SJSA1 (cell line): ENCODE measurements around the gene FGB. TPM values are rescaled to one million over a fixed set of nuclear protein-coding genes. Genes with fewer than 3 reads are reported as not detected.
A peak's percentile ranks its signal among the peaks of the same experiment; 100 is the strongest.

Experiments used
- DNase-seq, 2 experiments: peaks; one replicate each; pipeline ENCODE4 v3.0.0-alpha.2; 2015 to 2020; ENCODE audit warnings: low spot score in 2 of 2, low read depth in 1 of 2
- H3K27ac ChIP-seq: fragments of 250-450 bp; sonication (Bioruptor Pico); 2 replicates; pipeline ENCODE4 v1.5.1; 2020; ENCODE audit warnings: mild to moderate bottlenecking, moderate library complexity
- H3K27me3 ChIP-seq: fragments of 250-450 bp; sonication (Bioruptor Pico); replicated peaks from 2 replicates; pipeline ENCODE4 v1.5.1; 2020; ENCODE audit warnings: mild to moderate bottlenecking, moderate library complexity
- H3K36me3 ChIP-seq: fragments of 250-450 bp; sonication (Bioruptor Pico); 2 replicates; pipeline ENCODE4 v1.5.1; 2020; ENCODE audit warnings: mild to moderate bottlenecking
- H3K4me1 ChIP-seq: fragments of 250-450 bp; sonication (Bioruptor Pico); replicated peaks from 2 replicates; pipeline ENCODE4 v1.6.1; 2021; ENCODE audit warnings: mild to moderate bottlenecking
- H3K4me3 ChIP-seq: fragments of 250-450 bp; sonication (Bioruptor Pico); 2 replicates; pipeline ENCODE4 v1.5.1; 2020; ENCODE audit warnings: mild to moderate bottlenecking
- H3K9me3 ChIP-seq: fragments of 250-450 bp; sonication (Bioruptor Pico); replicated peaks from 2 replicates; pipeline ENCODE4 v1.5.1; 2020; ENCODE audit warnings: mild to moderate bottlenecking
- total RNA-seq: library from RNA; depleted of rRNA; stranded (reverse); fragments of >200 nt; shearing (Covaris generic); gene quantifications from 2 replicates; pipeline ENCODE4 v1.2.3, GENCODE V29; 2014; rRNA removed

The FGB gene
- total RNA-seq, result not detected in 2 replicates

DNA sequence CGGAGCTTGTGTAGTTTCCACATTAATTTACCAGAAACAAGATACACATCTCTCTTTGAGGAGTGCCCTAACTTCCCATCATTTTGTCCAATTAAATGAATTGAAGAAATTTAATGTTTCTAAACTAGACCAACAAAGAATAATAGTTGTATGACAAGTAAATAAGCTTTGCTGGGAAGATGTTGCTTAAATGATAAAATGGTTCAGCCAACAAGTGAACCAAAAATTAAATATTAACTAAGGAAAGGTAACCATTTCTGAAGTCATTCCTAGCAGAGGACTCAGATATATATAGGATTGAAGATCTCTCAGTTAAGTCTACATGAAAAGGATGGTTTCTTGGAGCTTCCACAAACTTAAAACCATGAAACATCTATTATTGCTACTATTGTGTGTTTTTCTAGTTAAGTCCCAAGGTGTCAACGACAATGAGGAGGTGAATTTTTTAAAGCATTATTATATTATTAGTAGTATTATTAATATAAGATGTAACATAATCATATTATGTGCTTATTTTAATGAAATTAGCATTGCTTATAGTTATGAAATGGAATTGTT lies at the start of gene FGB:
Gene FGB, plus strand, starts transcription at position 315 of the 558 bp plus-strand sequence. Its CDS starts 8 bp downstream, at position 323.
- no peak for DNase-seq
- Histone ChIP-seq H3K27me3 (peaks cover 11% of the 10 kb centered on the region), H3K36me3 (no peaks in the 10 kb centered on the region), H3K4me1 (no peaks in the 10 kb centered on the region), H3K9me3 (no peaks in the 10 kb centered on the region), H3K4me3 (no peak within 1 kb of the TSS), H3K27ac (no peak within 1 kb of the TSS)

DNA sequence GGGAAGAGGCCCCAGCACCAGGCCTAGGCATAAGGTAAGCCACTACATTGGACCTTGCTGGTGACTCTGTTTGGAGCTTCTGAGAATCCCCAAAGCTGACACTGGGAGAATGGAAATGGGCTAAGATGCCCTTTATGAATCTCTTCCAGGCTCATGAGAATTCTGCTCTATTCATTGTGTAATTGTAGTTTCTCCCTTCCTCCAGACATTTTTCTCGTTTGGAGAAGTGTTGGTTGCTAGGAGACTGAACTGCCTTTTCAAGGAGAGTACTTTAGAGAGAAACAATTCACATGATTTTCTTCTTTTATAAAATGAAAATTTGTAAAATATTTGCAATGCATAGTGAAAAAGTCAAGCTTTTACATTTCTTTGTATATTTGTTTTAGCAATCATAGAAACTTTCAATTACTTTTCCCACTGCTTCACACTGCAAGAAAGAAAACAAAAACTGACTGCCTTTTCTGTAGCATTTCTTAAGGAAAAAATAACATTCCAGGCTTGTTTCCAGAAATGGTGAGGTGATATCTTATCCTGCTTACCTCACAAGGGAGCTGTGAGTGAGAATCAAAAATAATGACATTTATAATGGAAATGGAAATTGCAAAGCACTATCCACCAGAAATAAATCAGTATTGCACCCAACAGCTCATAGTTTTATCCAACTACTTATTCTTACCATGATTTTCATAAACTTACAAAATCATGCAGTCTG lies 46.3 kb upstream of the FGB start:
- peaks cover 3% of the 10 kb centered on the region; the same call in 1 of the 2 replicates for H3K27me3 ChIP-seq
- no peak overlapping the region for H3K27ac ChIP-seq
- H3K4me3 ChIP-seq, result no peak overlapping the region
- H3K9me3 ChIP-seq, result no peaks in the 10 kb centered on the region
- H3K36me3 ChIP-seq, result no peaks in the 10 kb centered on the region
- H3K4me1 ChIP-seq, result no peaks in the 10 kb centered on the region
- no peak for DNase-seq

DNA sequence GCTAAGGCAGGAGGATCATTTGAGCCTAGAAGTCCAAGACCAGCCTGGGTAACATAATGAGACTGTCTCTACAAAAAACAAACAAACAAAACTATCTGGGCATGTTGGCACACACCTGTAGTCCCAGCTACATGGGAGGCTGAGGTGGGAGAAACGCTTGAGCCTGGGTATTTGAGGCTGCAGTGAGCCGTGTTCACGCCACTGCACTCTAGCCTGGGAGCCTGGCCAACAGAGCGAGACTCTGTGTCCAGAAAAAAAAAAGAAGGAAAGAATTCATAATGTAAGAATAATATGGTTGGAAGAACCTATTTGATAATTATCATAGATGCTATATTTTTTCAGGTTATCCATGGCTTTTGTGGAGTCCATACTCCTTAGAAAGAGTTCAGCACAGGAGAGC lies 45.2 kb upstream of the FGB start:
- no peaks in the 10 kb centered on the region for H3K9me3 ChIP-seq
- H3K27me3 ChIP-seq, result peaks cover 7% of the 10 kb centered on the region; the same call in 1 of the 2 replicates

DNA sequence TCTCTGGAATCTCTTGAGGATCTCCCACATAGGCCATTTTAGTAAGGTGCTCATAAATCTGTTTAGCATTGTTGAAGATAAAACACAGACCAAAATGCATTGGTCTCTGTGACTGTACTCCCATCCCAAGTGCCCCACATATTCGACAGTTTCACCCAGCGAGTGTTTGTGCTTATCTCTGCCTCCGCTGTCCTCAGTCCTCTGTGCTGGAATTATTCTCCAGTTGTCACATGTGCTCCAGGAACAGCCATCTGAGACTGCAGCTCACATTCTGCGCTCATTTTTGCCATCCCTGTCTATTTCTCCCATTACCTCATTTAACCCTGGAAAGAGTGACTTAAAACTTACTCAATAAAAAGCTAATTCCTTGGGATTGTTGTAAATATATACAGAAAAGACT lies 43.6 kb upstream of the FGB start:
- no peaks in the 10 kb centered on the region for H3K36me3 ChIP-seq

More for the DNA sequence above, 45.2 kb upstream of the FGB start:
- Histone ChIP-seq H3K36me3 (no peaks in the 10 kb centered on the region), H3K4me3 (no peak overlapping the region), H3K4me1 (no peaks in the 10 kb centered on the region), H3K27ac (no peak overlapping the region)
- no peak for DNase-seq

DNA sequence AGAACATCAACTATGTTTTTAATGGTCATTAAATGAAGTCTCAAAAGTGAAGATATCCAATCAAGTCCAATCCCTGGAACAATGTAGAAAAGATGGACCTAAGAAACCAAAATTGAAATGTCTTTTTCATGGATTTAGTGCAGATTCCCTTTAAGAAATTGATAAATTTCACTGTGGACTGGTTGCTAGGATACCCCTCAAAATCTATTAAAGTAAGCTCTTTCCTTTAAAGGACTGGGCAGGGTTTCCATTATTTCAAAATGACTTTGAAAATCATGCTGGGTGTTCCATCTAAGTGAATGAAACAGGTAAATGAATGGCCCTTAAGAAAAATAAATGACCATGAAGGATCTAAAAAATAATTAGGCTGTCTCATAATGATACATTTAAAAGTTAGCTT lies 41.2 kb upstream of the FGB start:
- no peak overlapping the region for H3K4me3 ChIP-seq
- H3K9me3 ChIP-seq, result no peaks in the 10 kb centered on the region
- H3K27me3 ChIP-seq, result peaks cover 7% of the 10 kb centered on the region; the same call in 1 of the 2 replicates
- H3K27ac ChIP-seq, result no peak overlapping the region
- no peaks in the 10 kb centered on the region for H3K36me3 ChIP-seq
- no peaks in the 10 kb centered on the region for H3K4me1 ChIP-seq
- DNase-seq, result no peak

More for the DNA sequence above, 43.6 kb upstream of the FGB start:
- DNase-seq, result no peak
- H3K27ac ChIP-seq, result no peak overlapping the region
- peaks cover 7% of the 10 kb centered on the region; the same call in 1 of the 2 replicates for H3K27me3 ChIP-seq
- no peaks in the 10 kb centered on the region for H3K9me3 ChIP-seq
- H3K4me1 ChIP-seq, result no peaks in the 10 kb centered on the region
- H3K4me3 ChIP-seq, result no peak overlapping the region

DNA sequence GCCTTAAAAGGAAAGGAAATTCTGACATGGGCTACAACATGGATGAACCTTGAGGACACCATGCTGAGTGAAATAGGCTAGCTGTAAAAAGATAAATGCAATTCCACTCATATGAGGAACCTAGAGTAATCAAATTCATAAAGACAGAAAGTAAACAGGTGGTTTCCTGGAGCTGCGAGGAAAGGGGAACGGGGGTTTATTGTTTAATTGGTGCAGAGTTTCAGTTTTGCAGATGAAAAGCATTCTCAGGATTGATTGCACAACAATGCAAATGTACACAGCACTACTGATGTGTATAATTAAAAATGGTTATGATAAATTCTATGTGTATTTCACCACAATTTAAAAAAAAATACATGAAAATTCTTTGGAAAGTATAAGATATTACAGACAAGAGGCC lies 36.7 kb upstream of the FGB start:
- no peaks in the 10 kb centered on the region for H3K36me3 ChIP-seq
- no peak overlapping the region for H3K4me3 ChIP-seq
- H3K9me3 ChIP-seq, result no peaks in the 10 kb centered on the region
- H3K27me3 ChIP-seq, result peaks cover 4% of the 10 kb centered on the region; the same call in 1 of the 2 replicates
- no peak overlapping the region for H3K27ac ChIP-seq
- DNase-seq, result no peak
- no peaks in the 10 kb centered on the region for H3K4me1 ChIP-seq

DNA sequence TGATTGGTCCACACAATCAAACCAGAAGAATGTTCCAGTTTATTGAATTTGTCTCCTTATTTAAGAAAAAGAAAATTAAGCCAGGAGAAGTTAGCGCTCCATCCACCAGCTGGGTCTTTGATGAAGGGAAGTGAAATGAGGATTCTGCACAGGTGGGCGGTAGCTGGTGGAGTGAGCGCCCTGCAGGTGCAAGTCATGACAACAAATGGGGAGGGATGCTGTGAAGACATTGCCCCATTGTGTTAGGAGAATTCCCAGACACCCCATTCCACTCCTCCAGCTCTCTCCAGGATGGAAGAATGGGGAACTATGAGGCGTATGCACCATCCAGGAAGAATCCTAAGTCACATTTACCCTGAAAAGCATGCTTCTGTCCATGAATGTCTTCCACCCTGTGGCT lies 35.5 kb upstream of the FGB start:
- no peak for DNase-seq
- Histone ChIP-seq H3K36me3 (no peaks in the 10 kb centered on the region), H3K27me3 (no peaks in the 10 kb centered on the region), H3K9me3 (no peaks in the 10 kb centered on the region), H3K4me3 (no peak overlapping the region), H3K27ac (no peak overlapping the region), H3K4me1 (no peaks in the 10 kb centered on the region)

DNA sequence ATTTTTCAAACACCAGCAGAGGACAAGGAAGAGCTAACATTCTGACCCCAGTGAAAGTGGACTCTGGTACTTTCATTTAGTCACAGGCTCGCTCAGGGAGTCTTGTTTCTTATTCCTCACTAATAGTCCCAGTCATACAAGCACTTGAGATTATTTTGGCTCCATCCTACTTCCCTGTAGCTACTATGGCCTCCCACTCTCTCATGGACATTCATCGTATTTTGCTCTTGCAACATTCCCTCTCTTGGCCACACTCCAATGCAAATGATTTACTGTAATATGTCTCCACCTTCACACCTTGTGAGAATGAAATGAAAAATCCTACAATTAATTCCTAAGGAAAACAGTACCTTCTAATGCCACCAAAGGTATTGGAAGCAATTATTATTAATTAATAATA lies 33.9 kb upstream of the FGB start:
- DNase-seq, result no peak
- Histone ChIP-seq H3K27me3 (no peaks in the 10 kb centered on the region), H3K9me3 (no peaks in the 10 kb centered on the region), H3K36me3 (no peaks in the 10 kb centered on the region), H3K4me1 (no peaks in the 10 kb centered on the region), H3K4me3 (no peak overlapping the region), H3K27ac (no peak overlapping the region)

DNA sequence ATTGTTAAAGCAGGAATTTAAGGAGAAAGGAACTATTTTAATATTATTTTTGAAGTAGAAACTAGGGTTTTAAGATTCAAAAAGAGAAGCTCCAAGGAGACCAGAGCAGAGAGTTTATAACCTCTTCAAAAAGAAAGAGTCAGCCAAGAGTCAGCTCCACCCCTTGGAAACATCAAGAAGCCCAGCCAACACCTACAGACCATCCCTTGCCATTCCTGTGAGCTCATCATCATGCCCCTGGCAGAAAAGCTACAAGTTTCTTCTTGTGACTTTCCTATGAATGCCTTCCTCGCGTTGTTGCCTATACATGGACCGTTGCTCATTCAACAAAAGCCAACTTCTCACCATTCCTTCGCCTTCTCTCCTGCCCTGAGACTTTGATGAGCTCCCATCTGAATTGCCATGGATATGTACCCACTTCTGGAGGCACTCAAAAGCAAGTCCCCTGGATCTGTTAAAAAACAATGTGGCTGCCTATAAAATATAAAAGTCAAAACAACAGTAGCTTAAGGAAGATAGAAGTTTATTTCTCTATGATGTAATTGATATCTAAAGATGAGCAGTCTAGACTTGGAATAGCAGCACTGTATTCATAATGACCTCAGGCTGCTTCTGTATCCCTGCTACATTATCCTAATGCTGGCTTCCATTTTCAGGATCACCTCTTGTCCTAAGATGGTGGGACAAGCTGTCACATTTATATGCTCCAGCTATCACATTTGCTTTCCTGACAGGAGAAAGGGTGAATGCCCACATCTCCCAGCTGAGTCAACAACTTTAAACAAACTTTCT lies 32.9 kb upstream of the FGB start:
- no peak overlapping the region for H3K27ac ChIP-seq
- DNase-seq, result no peak
- no peaks in the 10 kb centered on the region for H3K27me3 ChIP-seq
- no peaks in the 10 kb centered on the region for H3K9me3 ChIP-seq
- H3K4me3 ChIP-seq, result no peak overlapping the region
- no peaks in the 10 kb centered on the region; the same call in 1 of the 2 replicates for H3K36me3 ChIP-seq
- H3K4me1 ChIP-seq, result no peaks in the 10 kb centered on the region

DNA sequence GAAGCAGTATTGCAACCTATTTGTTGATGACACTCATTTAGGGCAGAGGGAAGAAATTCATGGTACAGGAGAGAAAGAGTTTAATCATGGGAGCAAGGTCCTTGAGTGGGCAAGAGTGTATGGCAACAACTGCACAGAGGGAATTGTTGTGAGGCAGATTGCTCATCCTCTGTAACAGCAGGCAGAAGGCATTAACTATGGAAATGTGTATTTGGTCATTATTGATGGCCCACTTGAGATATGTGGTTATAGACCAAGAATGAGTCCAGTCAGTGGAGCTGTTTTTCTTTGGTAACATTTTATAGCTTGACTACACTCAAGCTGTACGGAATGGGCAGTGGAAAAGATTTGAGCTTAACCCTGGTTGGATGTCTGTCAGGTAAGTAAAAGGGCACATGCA lies 28.5 kb upstream of the FGB start:
- H3K27me3 ChIP-seq, result no peaks in the 10 kb centered on the region
- H3K9me3 ChIP-seq, result no peaks in the 10 kb centered on the region
- DNase-seq, result no peak
- no peaks in the 10 kb centered on the region for H3K4me1 ChIP-seq
- H3K36me3 ChIP-seq, result peaks cover 38% of the 10 kb centered on the region
- no peak overlapping the region for H3K4me3 ChIP-seq
- H3K27ac ChIP-seq, result no peak overlapping the region

DNA sequence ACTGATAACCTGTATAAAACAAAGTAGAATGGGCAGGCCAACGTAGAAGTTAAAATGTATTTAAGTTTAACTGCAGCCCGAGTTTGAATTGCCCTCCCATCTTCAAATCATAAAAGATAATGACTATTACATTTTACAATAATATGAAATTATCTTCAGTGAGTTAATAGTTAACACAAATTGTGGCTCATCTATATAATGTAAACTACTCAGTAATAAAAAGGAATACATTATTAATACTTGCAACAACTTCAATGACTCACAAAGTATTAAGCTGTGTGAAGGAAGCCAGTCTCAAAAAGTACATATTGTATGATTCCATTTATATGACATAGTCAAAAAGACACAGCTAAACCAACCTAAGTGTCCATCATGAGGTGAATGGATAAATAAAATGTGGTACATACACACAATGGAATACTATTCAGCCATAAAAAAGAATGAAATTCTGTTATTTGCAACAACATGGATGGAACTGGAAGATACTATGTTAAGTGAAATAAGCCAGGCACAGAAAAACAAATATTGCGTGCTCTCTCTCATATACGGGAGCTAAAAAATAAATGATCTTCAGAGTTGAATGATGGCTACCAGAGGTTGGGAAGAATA lies 20.4 kb upstream of the FGB start:
- no peak overlapping the region for H3K4me3 ChIP-seq
- H3K4me1 ChIP-seq, result no peaks in the 10 kb centered on the region
- H3K27me3 ChIP-seq, result no peaks in the 10 kb centered on the region
- H3K36me3 ChIP-seq, result peaks cover 97% of the 10 kb centered on the region
- no peak for DNase-seq
- no peaks in the 10 kb centered on the region for H3K9me3 ChIP-seq
- no peak overlapping the region for H3K27ac ChIP-seq

DNA sequence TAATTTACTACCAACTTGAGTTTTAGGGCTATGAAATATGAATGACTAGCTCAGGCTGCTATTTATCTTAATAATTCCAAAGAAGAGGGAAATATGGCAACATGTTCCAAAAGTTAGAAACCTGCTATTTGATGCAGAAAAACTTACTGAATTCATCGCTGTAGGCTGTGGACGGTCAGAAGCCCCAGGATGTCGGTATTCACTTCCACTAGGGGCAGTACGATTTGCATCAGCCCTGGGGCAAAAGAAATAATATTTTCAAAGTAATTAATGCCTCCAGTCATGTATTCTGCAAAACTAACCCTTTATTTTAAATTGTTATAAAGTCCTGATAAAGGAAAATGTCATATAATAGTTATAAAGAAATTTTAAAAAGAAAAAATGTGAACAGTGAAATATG lies 17.1 kb upstream of the FGB start:
- DNase-seq, result no peak
- H3K36me3 ChIP-seq, result peaks cover 77% of the 10 kb centered on the region
- H3K27me3 ChIP-seq, result no peaks in the 10 kb centered on the region
- H3K4me3 ChIP-seq, result no peak overlapping the region
- H3K9me3 ChIP-seq, result no peaks in the 10 kb centered on the region
- H3K4me1 ChIP-seq, result peaks cover 8% of the 10 kb centered on the region
- no peak overlapping the region for H3K27ac ChIP-seq

DNA sequence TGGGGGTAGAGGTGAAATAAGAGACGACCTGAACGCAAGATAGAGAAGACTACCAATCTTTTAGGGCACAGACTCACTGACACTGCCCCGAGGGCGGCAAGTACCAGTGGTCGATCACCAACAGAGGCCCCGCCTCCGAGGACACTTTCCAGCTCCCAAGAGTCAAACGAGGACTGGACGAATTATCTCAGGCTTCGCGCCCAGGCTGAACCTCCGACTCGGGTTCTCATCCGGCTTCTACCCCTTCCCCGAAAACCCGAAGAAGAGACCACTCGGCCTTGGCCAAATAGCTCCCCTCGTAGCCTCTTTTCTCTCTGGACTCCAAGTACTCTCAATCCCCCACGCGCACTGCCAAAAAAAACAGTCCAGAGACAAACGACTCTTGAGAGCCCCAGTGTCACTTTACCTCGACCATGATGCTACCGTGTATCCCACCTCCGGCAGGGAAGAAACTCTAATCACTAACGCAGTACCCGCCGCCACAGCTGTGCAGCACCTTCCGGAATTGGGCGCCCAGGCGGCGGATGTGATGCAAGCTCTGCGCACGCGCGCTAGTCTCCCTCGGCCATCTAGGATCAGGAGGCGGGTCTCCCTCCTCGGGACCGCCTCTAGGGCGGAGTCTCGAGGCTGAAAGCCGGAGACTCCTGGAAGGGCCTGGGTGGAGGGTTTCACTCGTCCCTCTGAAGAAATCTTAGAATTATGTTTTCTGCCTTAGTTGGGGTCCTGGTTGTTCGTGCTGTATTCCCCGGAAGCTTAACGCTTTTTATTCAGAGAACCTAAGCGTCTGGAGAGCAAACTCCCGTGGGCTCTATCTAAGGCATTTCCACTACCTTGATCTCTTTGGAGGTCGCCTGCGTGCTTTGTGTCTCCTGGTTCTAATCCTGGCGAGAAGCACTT lies 12.7 kb upstream of the FGB start, which contains the start of gene PLRG1:
Gene PLRG1, minus strand, starts transcription at position 507 of the 897 bp plus-strand sequence. Its CDS starts 92 bp downstream, at position 415.
- peaks cover 32% of the 10 kb centered on the region for H3K36me3 ChIP-seq
- DNase-seq, result peak; percentile 86 to 95
- H3K4me1 ChIP-seq, result peaks cover 8% of the 10 kb centered on the region
- H3K27ac ChIP-seq, result peak within 1 kb of the TSS; percentile 33
- H3K9me3 ChIP-seq, result no peaks in the 10 kb centered on the region
- H3K4me3 ChIP-seq, result peak within 1 kb of the TSS; percentile 60
- H3K27me3 ChIP-seq, result no peaks in the 10 kb centered on the region
